ENCODE measurements around the gene PSMB8.

DNA sequence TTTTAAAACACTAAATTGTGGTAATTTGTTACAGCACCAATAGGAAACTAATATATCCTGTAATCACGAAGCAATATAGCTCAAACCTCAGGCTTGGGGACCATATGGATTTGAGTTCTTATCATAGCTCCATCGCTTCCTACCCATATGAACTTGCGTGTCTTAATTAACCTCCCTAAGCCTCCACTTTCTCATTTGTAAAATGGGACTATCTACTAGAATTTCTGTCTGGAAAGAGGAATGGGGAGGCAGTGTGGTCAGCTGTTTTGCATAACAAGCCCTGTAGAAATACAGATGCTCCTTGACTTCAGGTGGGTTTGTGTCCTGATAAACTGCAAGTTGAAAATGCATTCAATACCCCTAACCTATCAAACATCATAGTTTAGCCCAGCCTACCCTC is 44.1 kb downstream of the PSMB8 start:
- TF ChIP-seq WT1 (tag by site-specific recombination; IDR thresholded peaks at IDR 0.05) = no peak
- TF ChIP-seq, protein P1, sequence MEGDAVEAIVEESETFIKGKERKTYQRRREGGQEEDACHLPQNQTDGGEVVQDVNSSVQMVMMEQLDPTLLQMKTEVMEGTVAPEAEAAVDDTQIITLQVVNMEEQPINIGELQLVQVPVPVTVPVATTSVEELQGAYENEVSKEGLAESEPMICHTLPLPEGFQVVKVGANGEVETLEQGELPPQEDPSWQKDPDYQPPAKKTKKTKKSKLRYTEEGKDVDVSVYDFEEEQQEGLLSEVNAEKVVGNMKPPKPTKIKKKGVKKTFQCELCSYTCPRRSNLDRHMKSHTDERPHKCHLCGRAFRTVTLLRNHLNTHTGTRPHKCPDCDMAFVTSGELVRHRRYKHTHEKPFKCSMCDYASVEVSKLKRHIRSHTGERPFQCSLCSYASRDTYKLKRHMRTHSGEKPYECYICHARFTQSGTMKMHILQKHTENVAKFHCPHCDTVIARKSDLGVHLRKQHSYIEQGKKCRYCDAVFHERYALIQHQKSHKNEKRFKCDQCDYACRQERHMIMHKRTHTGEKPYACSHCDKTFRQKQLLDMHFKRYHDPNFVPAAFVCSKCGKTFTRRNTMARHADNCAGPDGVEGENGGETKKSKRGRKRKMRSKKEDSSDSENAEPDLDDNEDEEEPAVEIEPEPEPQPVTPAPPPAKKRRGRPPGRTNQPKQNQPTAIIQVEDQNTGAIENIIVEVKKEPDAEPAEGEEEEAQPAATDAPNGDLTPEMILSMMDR (tag by site-specific recombination; IDR thresholded peaks at IDR 0.05) = no peak
- no peak for TF ChIP-seq ZBTB7A (tag by site-specific recombination; IDR thresholded peaks at IDR 0.05; ENCODE audit: low read depth)
- no peak for TF ChIP-seq ZNF175 (tag by site-specific recombination; IDR thresholded peaks at IDR 0.05)
- no peak for TF ChIP-seq ZNF324 (tag by site-specific recombination; IDR thresholded peaks at IDR 0.05)
- no peak for TF ChIP-seq ZNF239 (tag by site-specific recombination; IDR thresholded peaks at IDR 0.05)
